HG03196 (cell line): Measurements from ENCODE around the gene NUP62.
A peak's percentile ranks its signal among the peaks of the same experiment; 100 is the strongest.
"Not testable (repeated sequence)": the region's sequence is repeated elsewhere in the genome, so short reads cannot be mapped to it uniquely, and the experiment has no call there.

ENCODE experiments used
- ATAC-seq: cut with Tn5 transposase; IDR thresholded peaks from one replicate; pipeline ENCODE4 v1.9.1; 2021; ENCODE audit not compliant: unreplicated experiment

NUP62 gene

GRCh38 chr19:49925486-49925885, 3.8 kb downstream of the NUP62 start:
- ATAC-seq, result no peak

- ATAC-seq, result not testable (repeated sequence)
Observed at GRCh38 chr19:49924881-49925210, 4.5 kb downstream of the NUP62 start.

- no peak for ATAC-seq
Observed at GRCh38 chr19:49924004-49924880, 5.1 kb downstream of the NUP62 start.

GRCh38 chr19:49923055-49924003, 6.0 kb downstream of the NUP62 start:
- no peak for ATAC-seq

- ATAC-seq, result no peak
Observed at GRCh38 chr19:49921871-49922795, 7.2 kb downstream of the NUP62 start.

GRCh38 chr19:49920624-49921363, 8.5 kb downstream of the NUP62 start:
- no peak for ATAC-seq

GRCh38 chr19:49918089-49918488, 11.2 kb downstream of the NUP62 start:
- ATAC-seq, result no peak

- ATAC-seq, result no peak
Observed at GRCh38 chr19:49916839-49917733, 12.2 kb downstream of the NUP62 start.

GRCh38 chr19:49915271-49915670, 14.0 kb downstream of the NUP62 start:
- no peak for ATAC-seq

- ATAC-seq, result no peak
Observed at GRCh38 chr19:49913720-49914119, 15.6 kb downstream of the NUP62 start.

GRCh38 chr19:49912965-49913685, 16.2 kb downstream of the NUP62 start:
- no peak for ATAC-seq

- peak; percentile 38 for ATAC-seq
Observed at GRCh38 chr19:49911381-49912145, 17.7 kb downstream of the NUP62 start.

GRCh38 chr19:49910179-49910578, 19.1 kb downstream of the NUP62 start:
- no peak for ATAC-seq

- ATAC-seq, result no peak
Observed at GRCh38 chr19:49908480-49909420, 20.6 kb downstream of the NUP62 start.

- no peak for ATAC-seq
Observed at GRCh38 chr19:49907745-49908446, 21.4 kb downstream of the NUP62 start.
